ENCODE data around the gene TUBB1.
"Not testable (repeated sequence)": the region's sequence is repeated elsewhere in the genome, so short reads cannot be mapped to it uniquely, and the experiment has no call there.

The TUBB1 gene

DNA sequence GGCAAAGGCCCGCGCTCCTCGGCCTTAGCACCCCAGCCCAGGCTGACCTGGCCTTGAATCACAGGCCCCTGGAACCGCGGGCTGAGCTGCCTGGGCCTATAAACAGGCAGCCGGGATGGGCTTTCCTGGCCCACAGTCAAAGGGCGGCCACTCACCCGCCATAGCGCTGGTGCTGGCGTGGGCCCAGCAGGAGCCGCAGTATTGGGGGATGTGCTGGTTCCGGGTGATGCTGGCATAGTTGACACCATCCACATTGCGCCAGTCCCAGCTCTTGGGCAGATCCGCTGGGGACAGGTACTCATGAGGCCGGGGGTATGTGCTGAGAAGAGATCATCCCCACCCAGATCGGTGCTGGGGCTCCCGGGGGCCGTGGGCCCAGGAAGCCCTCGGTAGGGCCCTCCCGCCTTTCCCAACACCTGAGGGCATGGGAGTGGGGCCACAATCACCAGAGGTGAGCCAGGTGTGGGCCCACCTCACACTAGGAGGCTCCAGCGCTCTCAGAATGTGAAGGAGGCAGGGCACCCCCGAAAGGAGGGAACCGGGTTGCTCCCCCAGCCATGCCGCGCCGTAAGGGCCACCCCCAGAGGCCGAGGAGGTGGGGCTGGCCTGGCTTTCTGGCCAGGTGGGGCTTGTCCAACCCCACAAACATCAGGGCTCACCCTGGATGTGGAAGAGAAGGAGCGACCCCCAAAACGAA, 12.9 kb upstream of the TUBB1 start:
- peak; percentile 61 to 65 for DNase-seq
- no peak for TF ChIP-seq GATA1 (IDR thresholded peaks at IDR 0.05; ENCODE audit: low read depth, low read length)
- TF ChIP-seq POLR2A (IDR thresholded peaks at IDR 0.05; ENCODE audit: low read length): no peak

- TF ChIP-seq GATA1 (IDR thresholded peaks at IDR 0.05; ENCODE audit: low read depth, low read length): no peak
- TF ChIP-seq POLR2A (IDR thresholded peaks at IDR 0.05; ENCODE audit: low read length): peak; percentile 41
- DNase-seq: peak; percentile 78 to 79
These were observed 12.2 kb upstream of the TUBB1 start, which contains the start of gene CTSZ for GRCh38 chr20:59006864-59007664. Gene CTSZ, minus strand, starts transcription at chr20:59007254. Its CDS starts 126 bp downstream, at chr20:59007128.

GRCh38 chr20:59007665-59008511, 11.3 kb upstream of the TUBB1 start:
- DNase-seq: peak; percentile 51 to 56
- TF ChIP-seq GATA1 (IDR thresholded peaks at IDR 0.05; ENCODE audit: low read depth, low read length) (no peak), POLR2A (IDR thresholded peaks at IDR 0.05; ENCODE audit: low read length) (no peak)

- TF ChIP-seq POLR2A (IDR thresholded peaks at IDR 0.05; ENCODE audit: low read length) (no peak), GATA1 (IDR thresholded peaks at IDR 0.05; ENCODE audit: low read depth, low read length) (no peak)
- no peak for DNase-seq
These were observed 10.4 kb upstream of the TUBB1 start for GRCh38 chr20:59008715-59009336.

DNA sequence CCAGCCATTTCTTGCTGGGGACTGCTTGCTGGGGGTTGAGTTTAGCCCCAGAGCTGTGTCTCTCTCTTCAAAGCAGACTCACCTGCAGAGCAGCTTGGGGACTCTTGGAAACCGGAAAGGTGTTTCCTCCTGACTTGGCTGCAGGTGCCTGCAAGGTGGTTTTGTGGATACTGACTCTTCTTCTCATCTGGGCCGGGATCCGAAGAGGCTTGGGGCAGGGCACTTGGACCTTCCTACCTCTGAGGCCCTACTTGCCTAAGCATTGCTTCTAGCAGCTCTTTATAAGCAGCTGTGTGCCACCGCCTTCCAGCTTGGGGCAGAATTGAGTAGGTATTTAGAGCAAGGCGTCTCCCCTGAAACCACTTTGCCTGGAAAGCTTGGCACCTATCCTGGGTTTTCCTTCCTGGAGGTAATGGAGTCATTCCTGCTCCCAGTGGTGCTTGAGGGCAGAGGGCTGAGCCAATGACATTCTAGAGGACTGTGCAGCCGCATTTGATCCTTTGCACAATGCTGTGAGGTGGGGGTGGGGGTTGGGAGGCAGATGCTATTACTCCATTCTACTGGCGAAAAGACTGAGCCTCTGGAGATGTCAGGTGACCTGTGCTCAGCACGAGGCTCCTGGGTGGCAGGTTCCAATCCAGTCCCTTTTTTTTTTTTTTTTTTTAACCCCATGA, 8.8 kb upstream of the TUBB1 start:
- TF ChIP-seq POLR2A (IDR thresholded peaks at IDR 0.05; ENCODE audit: low read length): no peak
- TF ChIP-seq GATA1 (IDR thresholded peaks at IDR 0.05; ENCODE audit: low read depth, low read length): no peak
- DNase-seq: no peak

DNA sequence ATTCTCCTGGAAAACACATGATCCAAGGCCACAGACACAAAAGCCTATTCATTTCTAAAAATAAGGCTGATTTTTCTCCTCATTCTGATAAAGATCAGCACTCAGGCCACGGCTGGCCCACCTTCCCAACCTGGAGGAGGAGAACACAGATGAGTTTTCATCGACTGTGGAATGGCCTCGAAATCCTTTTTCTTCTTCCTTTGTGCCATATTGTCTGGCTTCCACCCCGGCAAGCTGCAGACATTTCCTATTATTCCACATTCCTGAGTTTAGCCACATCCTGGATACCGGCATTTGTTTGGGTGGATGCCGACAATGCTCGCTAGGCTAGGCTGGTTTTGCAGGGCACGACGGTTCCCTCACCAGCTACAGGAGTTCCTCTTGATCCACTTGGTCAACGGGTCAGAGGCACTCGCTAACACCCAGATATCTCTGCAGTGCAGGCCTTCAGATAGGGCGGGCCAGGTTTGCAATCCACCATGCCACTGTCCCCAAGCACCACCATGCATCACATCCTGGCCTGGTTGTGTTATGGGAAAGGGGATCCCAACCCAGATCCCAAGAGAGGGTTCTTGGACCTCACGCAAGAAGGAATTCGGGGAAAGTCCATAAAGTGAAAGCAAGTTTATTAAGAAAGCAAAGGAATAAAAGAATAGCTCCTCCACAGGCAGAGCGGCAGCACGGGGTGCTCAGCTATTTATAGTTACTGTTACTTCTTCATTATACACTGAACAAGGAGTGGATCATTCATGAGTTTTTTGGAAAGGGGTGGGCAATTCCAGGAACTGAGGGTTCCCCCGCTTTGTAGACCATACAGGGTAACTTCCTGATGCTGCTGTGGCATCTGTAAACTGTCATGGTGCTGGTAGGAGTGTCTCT, 8.0 kb upstream of the TUBB1 start:
- DNase-seq: peak; percentile 79 to 90
- TF ChIP-seq GATA1 (IDR thresholded peaks at IDR 0.05; ENCODE audit: low read depth, low read length): no peak

- DNase-seq: not testable (repeated sequence)
These were observed 7.4 kb upstream of the TUBB1 start for GRCh38 chr20:59011874-59012157.

DNA sequence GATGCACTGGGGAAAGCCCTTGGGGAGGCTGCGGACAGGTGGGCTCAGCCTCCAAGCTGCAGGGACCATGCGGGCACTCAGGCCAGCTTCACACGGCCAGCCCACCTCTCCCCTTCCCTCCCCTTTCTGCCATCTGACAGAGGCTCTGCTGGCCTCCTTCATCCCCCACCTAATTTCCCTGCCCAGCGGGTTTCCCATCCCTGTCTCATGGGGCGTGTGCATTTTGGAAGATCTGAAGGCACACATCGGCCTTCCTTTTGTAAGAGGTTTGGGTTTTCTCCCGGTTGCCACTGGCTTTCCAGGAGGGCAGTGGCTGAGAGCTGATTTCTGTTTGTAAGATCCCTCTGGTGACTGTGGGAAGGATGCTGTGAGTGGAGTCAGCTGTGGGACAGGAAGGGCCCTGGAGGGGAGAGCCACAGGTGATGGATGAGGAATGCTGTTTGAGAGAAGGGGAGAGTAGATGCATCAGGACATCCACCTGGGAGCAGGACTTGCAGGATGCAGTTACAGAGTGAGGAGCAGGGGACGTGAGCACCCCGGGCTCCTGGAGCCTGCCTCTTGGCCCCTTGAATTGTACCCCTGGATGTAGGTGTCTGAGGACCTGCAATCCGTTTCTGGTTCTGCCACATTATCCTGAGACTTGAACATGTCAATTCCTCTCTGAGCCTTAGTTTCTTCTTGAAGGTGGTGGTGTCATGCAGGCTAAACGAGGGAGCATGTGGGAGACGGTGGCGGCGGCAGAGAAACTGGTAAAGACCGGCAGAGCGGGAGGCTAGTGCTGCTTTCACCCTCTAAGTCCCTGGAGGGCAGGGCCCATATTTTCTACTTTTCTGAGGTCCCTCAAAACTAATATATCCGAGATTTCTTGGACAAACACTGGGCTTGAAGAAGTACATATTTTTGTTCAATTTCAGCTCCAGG, 5.9 kb upstream of the TUBB1 start:
- no peak for DNase-seq
- TF ChIP-seq GATA1 (IDR thresholded peaks at IDR 0.05; ENCODE audit: low read depth, low read length) (no peak), POLR2A (IDR thresholded peaks at IDR 0.05; ENCODE audit: low read length) (no peak)

DNA sequence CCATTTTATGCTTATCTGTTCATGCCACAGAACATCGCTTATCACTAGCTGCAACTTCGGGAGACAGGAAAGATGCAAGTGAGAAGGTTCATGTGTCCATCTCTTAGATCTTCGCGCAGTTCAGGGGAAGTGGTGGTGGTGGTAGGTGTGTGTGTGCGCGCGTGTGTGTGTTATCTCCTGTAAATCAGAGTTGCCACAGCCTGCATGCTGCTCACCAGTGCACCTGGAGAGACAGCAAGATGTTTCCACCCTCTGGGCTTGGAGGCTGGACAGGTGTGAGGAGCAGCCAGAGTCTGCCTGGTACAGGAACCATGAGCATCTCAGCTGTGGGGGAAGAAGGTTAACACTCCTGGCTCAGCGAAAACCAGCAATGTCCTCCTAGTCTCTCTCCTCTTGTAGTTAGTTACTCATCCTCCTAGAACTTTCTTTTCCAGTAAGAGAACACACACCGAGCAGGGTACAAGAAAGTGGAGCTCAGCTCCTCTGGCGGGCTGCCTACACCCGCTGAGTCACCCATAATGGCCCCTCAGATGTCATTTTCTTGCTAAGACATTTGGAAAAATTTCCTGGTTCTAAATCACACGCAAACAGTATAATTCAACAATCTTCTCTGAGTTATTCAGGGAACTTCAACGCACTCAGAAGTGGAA, 5.1 kb upstream of the TUBB1 start:
- DNase-seq: peak; percentile 49 to 76
- no peak for TF ChIP-seq GATA1 (IDR thresholded peaks at IDR 0.05; ENCODE audit: low read depth, low read length)
- no peak for TF ChIP-seq POLR2A (IDR thresholded peaks at IDR 0.05; ENCODE audit: low read length)

- DNase-seq: peak; percentile 47 to 61
- TF ChIP-seq POLR2A (IDR thresholded peaks at IDR 0.05; ENCODE audit: low read length): no peak
- TF ChIP-seq GATA1 (IDR thresholded peaks at IDR 0.05; ENCODE audit: low read depth, low read length): no peak
These were observed 4.4 kb upstream of the TUBB1 start for GRCh38 chr20:59014680-59015389.

DNA sequence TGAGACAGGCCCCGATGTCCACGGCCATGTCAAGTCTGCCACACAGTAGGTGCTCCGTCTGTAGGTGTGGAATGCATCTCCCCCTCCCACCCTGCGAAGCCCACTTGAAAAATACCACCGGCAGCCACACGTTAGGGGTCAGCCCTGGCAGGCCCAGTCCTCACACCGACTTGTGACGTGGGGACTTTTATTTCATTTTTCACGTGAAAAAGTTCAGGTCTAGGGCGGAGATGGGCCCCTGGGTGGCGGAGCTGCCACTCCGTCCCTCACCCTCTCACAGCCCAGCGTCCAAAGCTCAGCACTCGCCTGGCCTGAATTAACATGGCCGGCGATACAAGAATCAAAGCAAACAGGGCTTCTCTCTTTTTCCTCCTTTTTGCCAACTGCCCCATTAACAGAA, 3.8 kb upstream of the TUBB1 start:
- no peak for DNase-seq
- TF ChIP-seq POLR2A (IDR thresholded peaks at IDR 0.05; ENCODE audit: low read length) (no peak), GATA1 (IDR thresholded peaks at IDR 0.05; ENCODE audit: low read depth, low read length) (no peak)
